ENCODE results near the gene MBOAT7. TPM values are rescaled to one million over a fixed set of nuclear protein-coding genes. Genes with fewer than 3 reads are reported as not detected.

Gene MBOAT7
- total RNA-seq, 1 donor from 2014 or later = 57.9 TPM

DNA sequence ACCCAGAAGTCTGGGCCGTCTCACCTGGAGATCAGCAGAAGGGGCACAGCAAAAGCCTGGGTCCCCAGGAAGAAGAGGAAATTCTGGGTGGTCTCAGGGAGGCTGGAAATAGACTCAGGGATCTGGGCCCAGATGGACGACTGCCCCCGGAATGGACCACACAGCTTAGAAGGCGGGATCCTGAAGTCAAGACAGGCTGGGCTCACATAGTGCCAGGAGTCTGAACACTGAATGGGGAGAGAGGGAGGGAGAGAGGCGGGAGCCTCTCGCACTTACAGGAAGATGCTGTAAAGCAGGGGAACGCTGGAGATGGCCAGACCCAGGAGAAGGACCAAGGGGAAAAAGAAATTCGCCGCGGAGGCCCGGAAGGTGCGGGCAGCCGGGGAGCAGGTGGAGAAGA lies 28.5 kb downstream of the MBOAT7 start:
- H3K4me3 ChIP-seq = peak overlapping the region; percentile 62

DNA sequence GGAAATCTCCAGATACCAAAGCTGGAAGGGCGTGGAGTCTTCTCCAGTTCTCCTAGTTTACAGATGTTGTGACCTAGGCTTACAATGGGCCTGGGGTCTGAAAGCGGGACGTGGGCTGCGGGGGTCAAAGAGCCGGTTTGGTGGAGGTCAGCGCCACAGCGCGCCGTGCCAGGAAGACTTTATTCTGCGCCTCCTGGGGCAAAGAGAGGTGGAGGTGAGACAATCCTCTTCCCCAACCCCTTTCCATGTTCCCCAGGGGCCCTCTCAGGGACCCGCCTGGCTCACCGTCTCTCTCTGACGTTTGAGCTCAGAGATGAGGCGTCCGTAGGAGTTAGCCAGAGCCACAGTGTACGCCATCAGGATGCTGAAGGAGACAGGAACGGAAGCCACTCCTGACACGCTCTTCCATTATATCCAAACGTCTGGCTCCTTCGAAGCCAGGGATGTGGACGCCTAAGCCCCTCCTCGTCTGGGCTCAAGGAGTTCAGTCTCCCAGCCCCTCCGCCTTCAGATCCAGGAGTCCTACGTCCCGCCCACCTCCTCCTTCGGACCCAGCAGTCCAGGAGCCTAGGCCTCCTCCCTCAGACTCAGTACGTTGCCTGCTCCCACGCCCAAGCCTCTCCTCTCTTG lies 29.1 kb downstream of the MBOAT7 start:
- H3K4me3 ChIP-seq = peak overlapping the region; percentile 62
- DNase-seq (no peak), ATAC-seq (no peak)
- peaks cover 29% of the 10 kb centered on the region for H3K36me3 ChIP-seq
- H3K4me1 ChIP-seq = peaks cover 27% of the 10 kb centered on the region
- peak overlapping the region; percentile 91 for H3K27ac ChIP-seq
- H3K27me3 ChIP-seq = no peaks in the 10 kb centered on the region
- TF ChIP-seq, protein P1, sequence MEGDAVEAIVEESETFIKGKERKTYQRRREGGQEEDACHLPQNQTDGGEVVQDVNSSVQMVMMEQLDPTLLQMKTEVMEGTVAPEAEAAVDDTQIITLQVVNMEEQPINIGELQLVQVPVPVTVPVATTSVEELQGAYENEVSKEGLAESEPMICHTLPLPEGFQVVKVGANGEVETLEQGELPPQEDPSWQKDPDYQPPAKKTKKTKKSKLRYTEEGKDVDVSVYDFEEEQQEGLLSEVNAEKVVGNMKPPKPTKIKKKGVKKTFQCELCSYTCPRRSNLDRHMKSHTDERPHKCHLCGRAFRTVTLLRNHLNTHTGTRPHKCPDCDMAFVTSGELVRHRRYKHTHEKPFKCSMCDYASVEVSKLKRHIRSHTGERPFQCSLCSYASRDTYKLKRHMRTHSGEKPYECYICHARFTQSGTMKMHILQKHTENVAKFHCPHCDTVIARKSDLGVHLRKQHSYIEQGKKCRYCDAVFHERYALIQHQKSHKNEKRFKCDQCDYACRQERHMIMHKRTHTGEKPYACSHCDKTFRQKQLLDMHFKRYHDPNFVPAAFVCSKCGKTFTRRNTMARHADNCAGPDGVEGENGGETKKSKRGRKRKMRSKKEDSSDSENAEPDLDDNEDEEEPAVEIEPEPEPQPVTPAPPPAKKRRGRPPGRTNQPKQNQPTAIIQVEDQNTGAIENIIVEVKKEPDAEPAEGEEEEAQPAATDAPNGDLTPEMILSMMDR (IDR thresholded peaks at IDR 0.05) = no peak
- H3K9me3 ChIP-seq = no peaks in the 10 kb centered on the region
- intact Hi-C loops (cut with DNase I) = no loop called here

More for the DNA sequence above, 28.5 kb downstream of the MBOAT7 start:
- no peak for DNase-seq
- H3K4me1 ChIP-seq = peaks cover 27% of the 10 kb centered on the region
- no peak overlapping the region for H3K27ac ChIP-seq
- no peaks in the 10 kb centered on the region for H3K27me3 ChIP-seq
- H3K9me3 ChIP-seq = no peaks in the 10 kb centered on the region
- intact Hi-C loops (cut with DNase I) = no loop called here
- H3K36me3 ChIP-seq = peaks cover 24% of the 10 kb centered on the region
- ATAC-seq = no peak
- TF ChIP-seq, protein P1 (IDR thresholded peaks at IDR 0.05) = no peak

DNA sequence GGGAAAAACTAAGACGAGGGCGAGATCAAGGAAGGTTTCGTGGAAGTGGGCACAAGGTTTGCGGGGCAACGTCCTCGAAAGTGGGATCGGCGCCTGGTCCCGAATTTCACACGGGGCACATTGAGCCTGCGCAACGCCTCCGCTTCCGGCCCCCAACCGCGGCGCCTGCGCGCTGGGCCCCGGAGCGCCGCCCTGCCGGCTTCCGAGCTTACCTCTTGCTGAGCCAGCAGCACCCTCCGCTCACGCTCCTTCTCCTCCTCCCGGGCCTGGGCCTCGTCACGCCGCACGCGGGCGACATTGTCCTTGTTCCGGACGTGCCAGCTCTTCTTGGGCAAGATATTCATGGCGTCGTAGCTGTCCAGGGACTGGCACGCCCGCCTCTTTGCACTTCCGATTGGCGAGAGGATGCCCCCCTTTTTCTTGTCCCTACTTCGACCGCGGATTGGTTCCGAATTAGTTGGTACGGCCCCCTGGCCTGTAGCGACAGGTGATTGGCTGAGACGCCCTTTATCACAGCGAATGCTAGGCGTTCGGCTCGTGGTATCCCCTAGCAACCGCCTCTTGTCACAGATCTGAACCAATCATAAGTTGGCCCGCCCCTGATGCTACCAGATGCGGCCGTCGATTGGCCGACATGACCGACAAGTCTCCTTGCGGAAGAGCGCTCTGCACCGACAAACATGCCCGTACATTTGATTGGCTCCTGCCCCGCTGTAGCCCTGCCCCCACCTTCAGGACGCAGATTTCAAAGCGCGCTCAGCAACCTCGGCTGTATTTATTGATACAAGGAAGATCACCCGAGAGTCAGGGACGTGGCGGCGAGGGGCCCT lies 29.8 kb downstream of the MBOAT7 start, which contains the start of gene LENG1:
Gene LENG1, minus strand, starts transcription at position 370 of the 830 bp plus-strand sequence. Its CDS starts 26 bp downstream, at position 344.
- H3K36me3 ChIP-seq = peaks cover 36% of the 10 kb centered on the region
- intact Hi-C loops (cut with DNase I) = no loop called here
- TF ChIP-seq, protein P1 (IDR thresholded peaks at IDR 0.05) = peak; percentile 39
- no peaks in the 10 kb centered on the region for H3K9me3 ChIP-seq
- peak within 1 kb of the TSS; percentile 81 for H3K4me3 ChIP-seq
- ATAC-seq = peak; percentile 91
- peak within 1 kb of the TSS; percentile 99 for H3K27ac ChIP-seq
- H3K4me1 ChIP-seq = peaks cover 25% of the 10 kb centered on the region
- H3K27me3 ChIP-seq = no peaks in the 10 kb centered on the region
- DNase-seq = peak; percentile 98

DNA sequence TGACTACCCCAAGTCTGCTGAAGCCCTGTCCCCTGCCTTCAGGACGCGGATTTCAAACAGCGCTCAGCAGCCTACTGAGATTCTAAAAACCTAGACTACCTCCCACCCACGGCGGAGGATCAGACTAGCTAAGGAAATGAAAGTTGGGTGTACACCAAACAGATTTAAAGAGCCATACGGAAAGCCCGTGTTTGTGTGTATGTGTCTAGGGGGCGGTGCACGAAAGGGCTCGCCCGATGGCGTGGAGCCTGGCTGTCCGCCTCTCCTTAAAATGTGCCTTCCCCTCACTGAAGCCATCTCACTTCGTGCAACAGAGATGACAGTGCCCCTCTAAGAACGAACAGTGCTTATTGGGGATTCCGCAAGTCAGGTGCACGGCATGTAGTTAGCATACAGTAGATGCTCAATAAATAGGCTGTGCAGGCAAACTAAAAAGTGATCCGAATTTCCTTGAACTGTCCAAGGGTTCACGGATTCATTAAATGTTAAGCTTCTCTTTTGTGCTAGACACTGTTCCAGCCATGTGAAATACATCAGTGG lies 30.5 kb downstream of the MBOAT7 start:
- DNase-seq (no peak), ATAC-seq (no peak)
- H3K9me3 ChIP-seq = no peaks in the 10 kb centered on the region
- TF ChIP-seq, protein P1 (IDR thresholded peaks at IDR 0.05) = no peak
- H3K27ac ChIP-seq = peak overlapping the region; percentile 99
- no peaks in the 10 kb centered on the region for H3K27me3 ChIP-seq
- intact Hi-C loops (cut with DNase I) = no loop called here
- H3K4me3 ChIP-seq = peak overlapping the region; percentile 81
- peaks cover 43% of the 10 kb centered on the region for H3K36me3 ChIP-seq
- H3K4me1 ChIP-seq = peaks cover 22% of the 10 kb centered on the region

DNA sequence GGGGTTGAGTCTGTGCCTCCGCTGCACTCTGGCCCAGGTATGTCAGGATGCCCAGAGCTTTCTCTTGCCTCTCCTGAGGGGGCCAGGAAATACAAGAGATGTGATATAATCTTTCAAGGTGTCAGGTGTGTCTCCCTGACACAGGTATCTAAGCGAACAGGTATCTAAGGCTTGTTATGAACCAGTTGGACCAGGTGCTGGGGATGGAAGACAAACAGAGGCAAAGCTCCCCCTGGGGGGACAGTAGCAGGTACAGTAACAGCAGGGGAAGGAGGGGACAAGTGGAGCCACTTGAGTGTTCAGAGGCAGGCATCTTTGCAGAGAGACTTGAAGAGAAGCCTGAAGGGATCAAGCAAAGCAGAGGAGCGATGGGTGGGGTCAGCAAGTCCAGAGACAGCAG lies 32.4 kb downstream of the MBOAT7 start:
- Histone ChIP-seq H3K27me3 (no peaks in the 10 kb centered on the region), H3K36me3 (peaks cover 63% of the 10 kb centered on the region)
- intact Hi-C loops (cut with DNase I) = no loop called here

More for the DNA sequence above, 32.4 kb downstream of the MBOAT7 start:
- TF ChIP-seq, protein P1 (IDR thresholded peaks at IDR 0.05) = no peak
- no peak for DNase-seq
- no peak overlapping the region for H3K27ac ChIP-seq
- H3K4me1 ChIP-seq = peaks cover 17% of the 10 kb centered on the region
- H3K9me3 ChIP-seq = no peaks in the 10 kb centered on the region
- ATAC-seq = no peak
- H3K4me3 ChIP-seq = no peak overlapping the region
